Uterus (tissue), 2 donors: ENCODE measurements around the gene RGS7.

ENCODE experiments used
- CTCF ChIP-seq, 4 experiments: fragments of 200-600 bp in 2 of 4; fragments of 450-650 bp in 2 of 4; sonication (generic) in 2 of 4; IDR thresholded peaks; one replicate each; pipeline ENCODE4 v1.5.1; 2016 to 2019; ENCODE audit warnings: antibody characterized with exemption in 4 of 4, mild to moderate bottlenecking in 2 of 4, moderate library complexity in 1 of 4
- POLR2A ChIP-seq, 2 donors: fragments of 450-650 bp; IDR thresholded peaks; one replicate each; pipeline ENCODE4 v1.6.1; 2016; ENCODE audit warnings: antibody characterized with exemption in 2 of 2, mild to moderate bottlenecking in 1 of 2, moderate library complexity in 1 of 2

GRCh38 chr1:241237873-241238272 lies 119.1 kb downstream of the RGS7 start:
- no peak for TF ChIP-seq CTCF (IDR thresholded peaks at IDR 0.05)
- no peak for TF ChIP-seq POLR2A (IDR thresholded peaks at IDR 0.05)
